Middle frontal gyrus (tissue), 1 donor: Measurements from ENCODE around the gene SLC25A26.

Experiments
- DNase-seq: peaks from one replicate; pipeline ENCODE4 v3.0.0-alpha.2; 2015; ENCODE audit warnings: low spot score; ENCODE audit errors: extremely low spot score

SLC25A26 gene, protein sequence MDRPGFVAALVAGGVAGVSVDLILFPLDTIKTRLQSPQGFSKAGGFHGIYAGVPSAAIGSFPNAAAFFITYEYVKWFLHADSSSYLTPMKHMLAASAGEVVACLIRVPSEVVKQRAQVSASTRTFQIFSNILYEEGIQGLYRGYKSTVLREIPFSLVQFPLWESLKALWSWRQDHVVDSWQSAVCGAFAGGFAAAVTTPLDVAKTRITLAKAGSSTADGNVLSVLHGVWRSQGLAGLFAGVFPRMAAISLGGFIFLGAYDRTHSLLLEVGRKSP

DNA sequence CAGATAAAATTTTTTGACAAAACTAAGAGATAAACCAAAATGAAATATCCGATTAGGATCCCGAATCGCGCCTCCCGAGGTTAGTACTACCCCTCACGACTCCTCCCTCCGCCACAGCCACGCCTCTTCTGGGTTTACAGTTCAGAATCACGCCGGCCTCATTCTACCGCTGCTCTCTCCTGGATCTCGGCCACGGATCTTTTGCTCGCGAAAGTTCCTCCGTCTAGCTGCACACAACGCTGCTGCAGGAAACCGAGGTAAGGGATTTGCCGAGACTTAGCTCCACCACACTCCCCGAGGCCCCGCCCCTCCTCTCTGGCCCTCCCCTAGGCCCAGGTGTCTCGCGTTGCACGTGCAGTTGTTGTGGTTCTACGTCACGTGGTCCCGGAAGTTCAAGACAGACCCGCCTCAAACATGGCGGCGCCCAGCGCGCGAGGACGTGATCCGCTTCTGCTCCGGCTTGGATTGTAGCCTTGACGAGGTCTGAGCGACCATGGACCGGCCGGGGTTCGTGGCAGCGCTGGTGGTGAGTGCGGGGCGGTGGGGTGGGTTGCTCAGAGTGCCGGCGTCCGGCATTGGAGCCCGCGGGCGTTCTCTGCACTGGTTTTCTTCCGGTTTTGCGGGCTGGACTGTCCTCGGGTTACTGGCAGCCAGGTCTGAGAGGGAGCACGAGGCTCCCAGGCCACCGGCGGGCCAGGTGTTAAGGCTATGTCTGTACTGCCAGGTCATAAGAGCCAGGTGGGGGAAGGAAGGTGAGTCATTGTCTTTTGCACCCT is at the start of gene SLC25A26:
Gene SLC25A26, plus strand, starts transcription at position 400 of the 776 bp plus-strand sequence. Its CDS starts 94 bp downstream, at position 494.
- DNase-seq, result peak; percentile 85

DNA sequence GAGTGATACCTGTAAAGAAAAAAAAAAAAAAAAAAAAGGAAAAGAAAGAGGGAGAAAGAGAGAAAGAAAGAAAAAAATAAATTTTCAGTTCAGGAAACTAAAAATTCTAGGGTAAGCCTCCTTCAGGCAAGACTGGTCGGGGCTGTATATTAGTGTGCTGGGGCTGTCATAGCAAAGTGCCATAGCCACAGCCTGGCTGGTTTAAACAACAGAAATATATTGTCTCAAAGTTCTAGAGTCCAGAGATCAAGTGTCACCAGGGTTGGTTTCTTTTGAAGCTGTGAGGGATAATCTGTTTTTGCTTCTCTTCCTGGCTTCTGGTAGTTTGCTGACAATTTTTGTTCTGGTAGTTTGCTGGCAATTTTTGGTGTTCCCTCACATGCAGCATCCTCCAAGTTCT is 48.4 kb upstream of the SLC25A26 start:
- no peak for DNase-seq

DNA sequence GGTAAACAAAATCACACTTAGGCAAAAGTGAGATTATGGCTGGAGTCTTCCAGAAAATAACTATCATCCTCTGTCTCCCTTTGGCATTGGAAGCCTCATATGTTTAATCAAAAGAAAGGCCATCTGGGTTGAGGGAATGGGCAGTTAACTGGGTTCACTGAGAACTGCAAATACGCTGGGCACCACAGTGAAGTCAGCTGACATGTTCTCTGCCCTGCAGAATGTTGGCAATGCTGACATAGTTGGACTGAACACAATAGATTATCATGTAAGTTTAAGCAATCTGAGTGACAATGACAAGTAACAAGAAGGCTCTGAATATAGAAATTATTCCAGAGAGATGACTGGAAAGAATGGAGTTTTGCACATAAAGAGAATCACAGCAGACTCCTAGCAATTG is 43.8 kb upstream of the SLC25A26 start:
- no peak for DNase-seq

DNA sequence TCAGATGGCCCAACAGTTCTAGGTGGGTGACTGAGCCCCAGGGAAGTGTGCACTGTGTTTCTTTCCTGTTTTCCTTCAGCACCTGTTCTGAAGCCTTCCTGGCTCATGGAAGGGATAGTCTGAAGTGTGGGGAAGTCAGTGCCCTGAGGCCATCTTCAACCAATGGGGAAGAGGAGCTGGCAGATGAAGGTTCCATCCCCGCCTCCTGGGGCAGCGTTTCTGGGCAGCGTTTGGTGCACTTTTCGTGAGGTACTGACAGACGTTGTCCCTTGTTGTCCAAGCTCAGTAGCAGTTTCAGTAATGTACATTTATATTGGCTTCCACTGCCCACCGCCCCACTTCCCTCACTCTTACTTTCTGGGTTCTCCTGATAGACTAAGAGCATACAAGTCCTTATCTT is 42.6 kb upstream of the SLC25A26 start:
- DNase-seq, result no peak

DNA sequence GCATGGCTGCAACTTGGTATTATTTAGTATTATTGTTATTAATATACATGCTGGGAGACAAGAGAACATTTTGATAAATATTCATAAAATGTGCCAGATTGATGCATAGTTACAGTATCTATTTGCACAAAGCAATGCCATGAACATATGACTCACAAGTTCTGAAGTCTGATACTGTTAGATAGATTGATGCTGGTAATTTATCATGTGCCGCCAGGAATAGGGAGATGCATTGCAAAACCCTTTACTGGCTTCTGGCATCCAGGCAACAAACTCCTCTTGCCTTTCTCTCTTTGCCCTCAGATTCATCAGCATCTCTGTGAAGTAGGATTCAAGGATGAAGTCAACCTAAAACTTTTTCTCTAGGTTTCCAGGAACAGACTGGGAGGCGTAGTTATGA is 41.0 kb upstream of the SLC25A26 start:
- DNase-seq, result no peak

DNA sequence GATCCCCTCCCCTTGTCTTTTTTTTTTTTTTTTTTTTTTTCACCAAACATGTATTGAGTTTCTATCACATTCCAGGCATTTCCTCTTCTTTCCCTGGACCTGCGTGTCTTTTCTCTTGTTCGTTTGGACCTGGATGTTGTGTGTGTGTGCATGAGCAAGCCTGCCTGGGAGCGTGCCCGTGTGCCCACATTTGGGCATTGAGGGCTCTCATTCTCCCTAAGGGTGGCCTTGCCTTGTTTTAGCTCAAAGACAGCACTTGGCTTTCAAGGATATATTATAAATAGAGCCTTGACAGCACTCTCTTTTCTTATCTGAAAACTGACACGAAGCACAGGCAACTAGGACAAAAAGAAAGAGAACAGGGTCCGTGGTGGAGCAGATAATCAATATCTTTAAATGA is 39.0 kb upstream of the SLC25A26 start:
- DNase-seq, result no peak

DNA sequence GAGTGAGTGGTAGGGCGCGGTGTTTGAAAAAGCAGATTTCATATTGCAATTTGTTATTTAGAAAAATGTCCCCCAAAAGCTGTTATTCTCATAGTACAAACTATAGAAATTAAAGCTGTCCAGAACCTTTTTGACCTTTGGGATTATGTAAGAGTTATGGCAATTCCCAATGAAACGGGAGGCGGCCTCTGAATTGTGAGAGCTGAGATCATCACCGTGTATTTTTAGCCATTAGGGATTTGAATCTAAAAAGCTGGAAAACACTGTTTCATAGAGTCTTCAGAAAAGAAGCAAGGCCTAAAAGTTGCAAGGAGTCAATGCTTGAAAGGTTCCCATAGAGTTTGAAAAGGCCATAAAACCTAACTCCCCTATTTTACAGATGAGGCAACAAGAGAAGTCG is 38.6 kb upstream of the SLC25A26 start:
- no peak for DNase-seq

DNA sequence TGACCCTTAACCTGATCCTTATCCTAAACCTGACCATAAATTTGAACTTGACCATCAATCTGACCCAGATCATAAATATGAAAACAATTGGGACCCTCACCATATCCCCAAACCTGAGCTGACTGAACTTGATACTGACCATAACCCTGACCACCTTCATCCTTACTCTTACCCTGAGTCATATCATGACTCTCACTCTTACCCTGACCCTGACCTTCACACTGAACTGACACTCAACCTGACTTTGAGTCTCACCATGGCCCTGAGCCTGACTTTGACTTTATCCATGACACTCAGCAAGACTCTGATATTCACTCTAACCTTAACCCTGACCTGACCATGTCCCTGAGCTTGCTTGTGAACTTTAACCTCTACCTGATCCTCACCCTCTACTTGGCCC is 34.3 kb upstream of the SLC25A26 start:
- DNase-seq, result no peak

DNA sequence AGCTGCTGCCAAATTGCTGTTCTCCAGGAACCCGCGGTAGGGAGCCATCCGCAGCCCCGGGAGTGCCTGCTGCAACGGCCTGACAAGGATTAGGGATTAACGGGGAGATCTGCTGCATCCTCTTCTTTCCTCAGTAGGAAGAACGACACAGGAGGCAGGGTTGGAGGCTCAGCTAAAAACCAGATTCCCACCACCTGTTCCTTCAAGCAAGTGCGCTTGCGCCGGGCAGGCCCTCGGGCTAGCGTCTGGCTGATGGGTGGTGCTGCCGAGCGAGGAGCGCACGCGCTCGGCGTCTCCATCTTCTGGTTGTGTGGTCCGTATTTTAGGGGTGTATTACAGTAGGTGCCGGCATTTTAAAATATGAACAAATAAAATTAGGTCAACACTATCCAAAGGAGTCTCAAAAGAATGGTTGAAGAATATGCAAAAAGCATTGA is 25.4 kb upstream of the SLC25A26 start:
- peak; percentile 63 for DNase-seq

DNA sequence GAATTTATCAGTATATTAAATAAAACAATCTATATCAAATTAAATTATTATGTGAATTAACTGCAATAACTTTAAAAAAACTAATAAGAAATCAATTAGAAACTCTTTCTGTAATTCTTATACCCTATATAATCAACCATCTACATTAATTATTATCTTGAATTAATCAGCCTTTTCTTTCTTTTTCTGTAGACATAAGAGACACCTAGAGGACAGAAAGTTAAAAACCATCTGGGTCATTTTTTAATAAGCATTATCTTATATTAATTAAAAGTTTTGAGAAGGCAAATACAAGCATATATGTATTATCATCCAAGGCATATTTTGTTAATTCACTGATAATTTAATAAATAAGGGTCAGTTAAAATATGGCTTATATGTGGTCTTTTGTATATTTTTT is 24.2 kb upstream of the SLC25A26 start:
- no peak for DNase-seq

DNA sequence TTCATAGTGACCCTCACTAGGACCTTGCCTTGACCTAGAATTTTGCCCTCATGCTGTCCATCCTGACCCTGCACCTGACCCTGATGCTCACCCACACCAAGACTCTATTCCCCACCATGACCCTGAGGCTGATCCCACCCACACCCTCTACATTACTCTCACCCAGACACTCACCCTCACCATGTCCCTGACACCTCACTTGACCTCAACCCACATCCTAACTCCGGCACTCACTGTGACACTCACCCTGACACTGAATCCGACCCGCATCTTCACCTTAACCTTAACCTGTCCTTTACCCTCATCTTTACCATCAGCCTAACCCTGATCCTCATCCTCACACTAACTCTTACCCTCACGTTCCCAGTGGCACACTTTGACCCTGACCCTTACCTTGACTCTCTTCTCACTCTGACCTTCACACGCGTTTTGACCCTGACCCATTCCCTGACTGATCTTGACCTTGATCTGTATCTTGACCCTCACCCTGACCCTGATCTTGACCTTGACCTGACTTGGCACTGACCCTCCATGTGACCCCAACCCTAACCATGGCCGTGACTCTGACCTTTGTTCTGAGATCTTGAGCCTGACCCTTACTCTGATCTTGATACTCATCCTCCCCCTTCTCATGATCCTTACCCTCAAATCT is 22.2 kb upstream of the SLC25A26 start:
- DNase-seq, result no peak

DNA sequence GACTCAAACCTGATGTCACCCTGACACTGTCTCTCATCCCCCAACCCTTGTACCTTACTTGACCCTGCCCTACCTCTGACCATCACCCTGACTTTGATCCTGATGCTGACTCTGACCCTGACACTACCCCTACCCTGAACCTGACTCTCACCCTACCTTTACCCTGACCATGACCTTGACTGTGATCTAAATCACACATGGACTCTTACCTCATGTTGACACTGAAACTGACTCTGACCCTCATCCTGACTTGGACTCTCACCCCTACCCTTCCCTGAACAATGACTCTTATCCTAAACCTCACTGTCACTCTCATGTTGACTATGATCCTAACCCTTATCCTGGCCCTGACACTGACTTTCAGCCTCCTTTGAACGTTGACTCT is 21.7 kb upstream of the SLC25A26 start:
- no peak for DNase-seq

DNA sequence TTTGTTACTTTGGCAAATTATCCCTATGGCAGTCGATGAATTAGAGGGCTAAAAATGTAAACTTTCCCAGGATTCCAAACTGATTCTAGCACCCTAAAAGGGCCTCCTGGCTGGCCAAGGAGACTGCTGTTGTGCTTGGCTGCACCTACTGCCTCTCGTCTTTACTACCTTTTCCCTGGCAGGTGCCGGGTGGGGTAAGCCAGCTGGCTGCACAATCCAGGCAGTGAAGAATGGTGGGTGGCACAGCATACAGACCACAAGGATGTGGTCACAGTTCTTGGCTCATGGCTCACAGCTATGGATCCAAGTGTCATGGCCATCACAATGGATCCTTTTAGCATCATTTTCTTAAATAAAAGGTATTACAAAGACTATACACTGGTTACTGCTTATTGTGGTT is 20.7 kb upstream of the SLC25A26 start:
- no peak for DNase-seq

DNA sequence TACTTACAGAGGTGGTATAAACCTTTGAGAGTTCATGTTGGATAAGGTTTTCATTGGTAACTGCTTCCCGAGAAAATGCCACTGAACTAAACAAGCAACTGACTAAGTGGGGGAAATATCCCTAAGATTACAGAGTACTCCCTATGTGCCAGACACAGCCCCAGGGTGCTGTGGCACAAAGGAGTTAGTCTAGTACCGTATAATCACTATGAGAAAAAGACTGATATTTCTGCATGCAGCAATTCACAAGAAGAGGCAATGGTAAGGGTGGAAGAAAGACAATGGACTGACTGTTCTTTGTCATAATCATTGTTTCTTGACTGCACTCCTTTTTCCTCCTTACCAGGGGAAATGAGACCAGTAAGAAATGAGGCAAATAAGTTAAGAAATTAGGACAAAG is 20.0 kb upstream of the SLC25A26 start:
- DNase-seq, result no peak

DNA sequence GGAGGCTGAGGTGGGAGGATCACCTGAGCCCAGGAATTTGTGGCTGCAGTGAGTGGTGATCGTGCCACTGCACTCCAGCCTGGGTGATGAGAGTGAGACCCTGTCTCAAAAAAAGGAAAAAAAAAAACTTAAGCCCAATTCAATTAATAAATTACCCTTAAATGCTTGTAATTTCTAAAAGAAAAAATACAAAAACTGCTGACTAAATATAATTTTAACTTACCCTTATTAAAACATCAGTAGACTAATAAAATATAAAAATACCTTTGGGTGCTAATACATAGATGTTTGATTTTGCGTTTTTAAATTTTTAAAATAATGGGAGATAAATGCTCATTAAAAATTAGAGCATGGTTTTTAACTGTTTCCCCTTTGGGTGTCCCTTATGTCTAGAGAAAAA is 17.5 kb upstream of the SLC25A26 start:
- DNase-seq, result no peak

DNA sequence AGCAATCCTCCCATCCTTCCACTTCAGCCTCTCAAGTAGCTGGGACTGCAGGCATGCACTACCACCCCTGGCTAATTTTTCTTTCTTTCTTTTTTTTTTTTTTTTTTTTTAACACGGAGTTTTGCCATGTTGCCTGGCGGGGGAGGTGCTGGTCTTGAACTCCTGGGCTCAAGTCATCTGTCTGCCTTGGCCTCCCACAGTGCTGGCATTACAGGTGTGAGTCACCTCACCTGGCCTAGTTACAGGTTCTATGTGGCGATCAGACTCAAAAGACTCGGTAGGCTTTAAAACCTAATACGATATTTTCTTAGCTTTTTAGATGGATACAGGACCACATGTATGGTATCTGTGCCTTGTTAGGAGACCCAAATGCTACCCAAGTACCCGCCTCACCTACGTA is 14.0 kb upstream of the SLC25A26 start:
- no peak for DNase-seq

DNA sequence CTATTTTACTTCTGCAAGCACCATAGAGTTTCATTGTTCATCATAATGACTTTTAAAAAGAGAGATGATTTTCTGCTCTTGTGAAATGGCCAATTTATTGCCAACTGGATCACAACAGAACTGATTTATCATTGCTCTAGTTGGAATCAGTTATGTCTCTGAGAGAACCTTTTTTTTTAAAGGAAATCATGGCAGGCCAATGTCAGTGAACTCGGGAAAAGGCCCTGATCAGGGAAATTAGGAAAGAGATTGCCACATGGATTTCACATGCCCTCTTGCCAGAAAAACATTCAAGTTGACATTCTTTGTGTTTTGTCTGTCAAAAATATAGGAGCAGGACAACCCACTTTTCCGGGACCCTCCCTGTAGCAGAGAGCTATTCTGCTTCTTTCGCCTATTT is 12.6 kb upstream of the SLC25A26 start:
- no peak for DNase-seq

DNA sequence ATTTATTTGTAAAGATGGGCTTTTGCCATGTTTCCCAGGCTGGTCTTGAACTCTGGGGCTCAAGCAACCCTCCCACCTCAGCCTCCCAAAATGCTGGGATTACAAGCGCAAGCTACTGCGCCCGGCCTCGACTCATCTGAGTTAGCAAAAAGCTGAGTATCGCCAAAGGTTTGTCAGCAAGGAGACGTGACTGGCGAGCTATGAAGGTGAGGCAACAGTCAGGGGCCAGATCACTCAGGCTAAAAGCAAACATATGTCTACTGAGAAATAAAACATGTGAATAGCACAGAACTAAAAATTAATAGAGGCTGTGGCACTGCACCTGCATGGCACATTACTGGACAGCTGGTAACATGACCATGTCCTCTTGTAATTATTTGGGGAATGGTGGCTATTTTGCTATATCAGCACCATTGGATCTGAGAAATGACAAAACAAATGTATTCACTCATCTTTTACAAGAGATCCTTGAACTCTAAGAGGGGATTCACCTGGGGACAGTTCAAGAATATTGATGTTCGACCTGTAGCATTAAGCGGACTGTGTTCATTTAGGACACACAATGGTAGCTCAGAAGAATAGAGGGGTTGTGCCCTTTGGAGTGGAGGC is 10.0 kb upstream of the SLC25A26 start:
- DNase-seq, result no peak

DNA sequence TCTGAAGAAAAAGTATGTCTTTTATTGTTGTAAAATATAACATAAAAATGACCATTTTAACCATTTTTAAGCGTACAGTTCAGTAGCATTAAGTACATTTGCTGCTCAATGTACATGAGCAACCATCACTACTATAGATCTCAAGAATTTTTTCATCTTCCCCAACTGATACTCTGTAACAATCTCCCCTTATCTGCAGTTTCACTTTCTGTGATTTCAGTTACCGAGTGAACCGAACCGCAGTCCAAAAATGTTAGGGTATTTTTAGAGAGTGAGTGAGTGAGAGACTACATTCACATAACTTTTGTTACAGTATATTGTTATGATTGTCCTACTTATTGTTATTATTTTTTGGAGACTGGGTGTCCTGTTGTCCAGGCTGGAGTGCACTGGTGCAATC is 9.0 kb upstream of the SLC25A26 start:
- DNase-seq, result no peak

DNA sequence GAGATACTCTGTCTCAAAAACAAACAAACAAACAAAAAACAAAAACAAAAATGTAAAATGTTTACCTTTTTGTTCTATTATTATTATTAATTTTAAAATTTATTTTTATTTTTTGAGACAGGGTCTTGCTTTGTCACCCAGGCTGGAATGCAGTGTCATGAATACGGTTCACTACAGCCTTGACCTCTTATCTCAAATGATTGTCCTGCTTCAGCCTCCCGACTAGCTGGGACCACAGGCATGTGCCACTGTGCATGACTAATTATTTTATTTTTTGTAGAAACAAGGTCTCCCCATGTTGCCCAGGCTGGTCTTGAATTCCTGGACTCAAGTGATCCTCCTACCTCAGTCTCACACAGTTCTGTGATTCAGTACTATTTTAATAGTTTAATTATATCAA is 5.7 kb upstream of the SLC25A26 start:
- DNase-seq, result no peak

DNA sequence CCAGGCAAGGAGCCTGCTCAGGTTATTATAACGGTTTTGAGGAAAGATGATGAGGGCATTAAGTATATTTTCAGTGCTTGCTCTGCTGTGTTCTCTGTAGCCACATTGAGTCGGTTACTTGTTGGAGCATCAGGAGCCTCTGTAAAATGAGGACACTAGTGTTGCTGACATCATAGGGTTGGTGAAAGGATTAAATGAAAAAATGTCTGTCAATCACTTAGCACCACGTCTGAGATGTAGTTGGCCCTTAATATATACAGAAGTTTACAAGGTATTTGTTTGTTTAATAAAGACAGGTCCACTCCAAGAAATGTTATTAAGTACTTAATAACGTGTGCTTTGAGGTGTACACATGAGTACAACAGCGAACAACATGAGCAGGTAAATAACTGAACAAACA is 735 bp upstream of the SLC25A26 start:
- DNase-seq, result no peak

DNA sequence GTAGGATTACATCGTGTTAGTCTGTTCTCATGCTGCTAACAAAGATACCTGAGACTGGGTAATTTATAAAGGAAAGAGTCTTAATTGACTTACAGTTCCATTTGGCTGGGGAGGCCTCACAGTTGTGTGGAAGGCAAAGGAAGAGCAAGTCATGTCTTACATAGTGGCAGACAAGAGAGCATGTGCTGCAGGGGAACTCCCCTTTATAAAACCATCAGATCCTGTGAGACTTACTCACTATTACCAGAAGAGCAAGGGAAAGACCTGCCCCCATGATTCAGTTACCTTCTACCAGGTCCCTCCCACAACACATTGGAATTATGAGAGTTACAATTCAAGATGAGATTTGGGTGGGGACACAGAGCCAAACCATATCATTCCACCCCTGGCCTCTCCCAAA is 3.4 kb downstream of the SLC25A26 start:
- no peak for DNase-seq
